ENCODE results near the gene KLHL29.

DNA sequence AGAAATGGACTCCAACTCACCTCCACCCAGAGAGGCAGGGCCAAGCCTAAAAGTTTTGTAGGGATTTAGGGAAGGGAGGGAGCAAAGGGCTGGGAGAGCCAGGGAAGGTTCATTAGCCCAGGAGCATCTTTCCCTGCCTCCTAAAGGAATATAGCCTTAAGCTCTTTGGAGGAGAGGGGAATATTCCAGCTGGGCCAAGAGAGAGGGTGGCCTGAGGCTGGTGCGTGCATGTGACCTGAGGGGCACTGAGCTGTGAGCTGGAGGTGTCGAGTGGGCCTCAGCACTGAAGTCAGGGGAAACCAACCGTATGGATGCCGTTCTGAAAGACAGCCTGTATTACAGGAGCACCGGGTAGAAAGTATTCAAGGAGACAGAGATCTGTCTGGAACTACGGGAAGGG lies 112.6 kb downstream of the KLHL29 start:
- TF ChIP-seq POLR2AphosphoS5 (IDR thresholded peaks at IDR 0.05; ENCODE audit: low read depth, low read length) (no peak), POLR2A (IDR thresholded peaks at IDR 0.05; ENCODE audit: low read depth, low read length) (no peak), POU2F2 (IDR thresholded peaks at IDR 0.05; ENCODE audit: low read depth, low read length) (no peak), TAF1 (IDR thresholded peaks at IDR 0.05; ENCODE audit: low read depth, low read length) (no peak), SPI1 (IDR thresholded peaks at IDR 0.05; ENCODE audit: low read depth, low read length) (no peak)
